Measurements from ENCODE around the gene CD46.
A peak's percentile ranks its signal among the peaks of the same experiment; 100 is the strongest.

The CD46 gene

GRCh38 chr1:207828046-207828445 is 76.2 kb downstream of the CD46 start:
- POLR2A ChIA-PET, result no interaction called here
- DNase-seq (ENCODE audit: extremely low spot score), result no peak
- TF ChIP-seq NFRKB (IDR thresholded peaks at IDR 0.05), result no peak
- TF ChIP-seq FOXK2 (IDR thresholded peaks at IDR 0.05), result no peak
- TF ChIP-seq CTBP1 (IDR thresholded peaks at IDR 0.05; ENCODE audit: borderline replicate concordance), result no peak
- TF ChIP-seq L3MBTL2 (conservative IDR thresholded peaks at IDR 0.05), result no peak
- no peak for TF ChIP-seq TARDBP (IDR thresholded peaks at IDR 0.05)
- TF ChIP-seq ELF4 (IDR thresholded peaks at IDR 0.05), result no peak
- TF ChIP-seq ZNF384 (IDR thresholded peaks at IDR 0.05), result no peak
- no peak for TF ChIP-seq ARNT (IDR thresholded peaks at IDR 0.05)
- no peak for TF ChIP-seq FOXA1 (IDR thresholded peaks at IDR 0.05)
- TF ChIP-seq SUZ12 (IDR thresholded peaks at IDR 0.05), result no peak
- TF ChIP-seq HDGF (IDR thresholded peaks at IDR 0.05; ENCODE audit: borderline replicate concordance), result no peak
- no peak for TF ChIP-seq FOXM1 (IDR thresholded peaks at IDR 0.05; ENCODE audit: borderline replicate concordance)
- TF ChIP-seq LEF1 (IDR thresholded peaks at IDR 0.05; ENCODE audit: borderline replicate concordance), result no peak
- no peak for TF ChIP-seq PKNOX1 (IDR thresholded peaks at IDR 0.05)
- TF ChIP-seq BHLHE40 (IDR thresholded peaks at IDR 0.05; ENCODE audit: borderline replicate concordance), result no peak
- CTCF ChIA-PET, result interaction anchor here (1.0 kb wide), 1 partner anchor 135 kb away, joined by 3 read pairs; no protein-coding TSS in a partner anchor

DNA sequence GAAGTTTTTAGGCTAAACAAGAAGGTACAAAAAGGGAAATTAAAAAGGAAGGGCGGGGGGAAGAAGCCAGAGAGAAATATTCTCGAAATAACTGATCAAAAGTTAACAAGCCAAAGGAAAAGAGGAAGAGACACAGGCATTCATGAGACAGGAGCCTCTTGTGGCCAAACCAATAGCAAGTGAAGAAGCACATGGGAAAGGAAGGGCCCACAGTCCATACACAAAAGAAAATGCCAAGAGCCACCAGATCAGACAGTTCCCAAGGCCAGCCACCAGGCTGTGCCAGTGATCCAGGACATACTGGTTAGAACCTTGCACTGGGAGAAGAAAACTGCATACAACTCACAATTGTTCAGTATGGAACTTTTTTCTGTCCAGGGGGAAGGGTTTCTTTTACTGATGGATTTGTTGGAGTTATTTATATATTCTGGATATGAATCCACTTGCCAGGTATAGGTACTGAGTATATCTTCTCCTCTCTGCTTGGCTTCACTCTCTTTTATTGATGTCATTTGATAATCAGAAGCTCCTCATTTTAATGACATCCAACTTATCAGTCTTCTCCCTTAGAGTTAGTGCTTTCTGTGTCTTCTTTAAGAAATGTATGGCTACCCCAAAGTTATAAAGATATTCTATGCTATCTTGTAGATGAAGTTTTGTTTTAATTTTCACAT is 76.8 kb downstream of the CD46 start:
- ChIA-PET POLR2A (interaction anchor here (1.4 kb wide), 1 partner anchor 40 kb away, joined by 3 read pairs; no protein-coding TSS in a partner anchor), CTCF (interaction anchor here (1.0 to 1.8 kb wide), 4 partner anchors 9 to 56 kb away, joined by 3 to 5 read pairs (median 4); no protein-coding TSS in a partner anchor)

DNA sequence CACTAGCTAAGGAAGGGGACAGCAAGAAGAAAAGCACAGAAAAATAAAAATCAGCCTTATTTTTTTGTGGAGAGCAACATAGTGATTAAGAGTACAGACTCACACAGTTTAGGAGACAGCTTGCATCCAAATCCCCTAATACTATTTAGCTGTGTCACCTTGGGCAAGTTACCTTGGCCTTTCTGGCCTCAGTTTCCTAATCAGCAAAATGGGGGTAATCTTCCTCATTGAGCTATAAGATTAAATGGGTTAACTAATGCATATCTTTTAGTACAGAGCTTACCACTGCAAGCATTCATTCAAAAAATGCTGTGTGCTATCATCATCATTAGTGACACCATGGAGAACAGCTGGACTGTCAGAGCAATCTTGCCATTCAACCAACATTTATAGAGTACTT is 77.7 kb downstream of the CD46 start:
- POLR2A ChIA-PET, result interaction anchor here (1.4 kb wide), 1 partner anchor 39 kb away, joined by 3 read pairs; no protein-coding TSS in a partner anchor
- CTCF ChIA-PET, result interaction anchor here (1.2 to 1.8 kb wide), 4 partner anchors 20 to 55 kb away, joined by 3 to 10 read pairs (median 5); no protein-coding TSS in a partner anchor
- no peak for DNase-seq (ENCODE audit: extremely low spot score)
- TF ChIP-seq PKNOX1 (IDR thresholded peaks at IDR 0.05) (no peak), CTBP1 (IDR thresholded peaks at IDR 0.05; ENCODE audit: borderline replicate concordance) (no peak), ZNF384 (IDR thresholded peaks at IDR 0.05) (no peak), TARDBP (IDR thresholded peaks at IDR 0.05) (no peak), BHLHE40 (IDR thresholded peaks at IDR 0.05; ENCODE audit: borderline replicate concordance) (no peak), SUZ12 (IDR thresholded peaks at IDR 0.05) (no peak), LEF1 (IDR thresholded peaks at IDR 0.05; ENCODE audit: borderline replicate concordance) (no peak)

More for the DNA sequence above, 76.8 kb downstream of the CD46 start:
- no peak for TF ChIP-seq FOXK2 (IDR thresholded peaks at IDR 0.05)
- TF ChIP-seq ZNF384 (IDR thresholded peaks at IDR 0.05), result no peak
- no peak for TF ChIP-seq FOXA1 (IDR thresholded peaks at IDR 0.05)
- TF ChIP-seq BHLHE40 (IDR thresholded peaks at IDR 0.05; ENCODE audit: borderline replicate concordance), result no peak
- TF ChIP-seq NFRKB (IDR thresholded peaks at IDR 0.05), result no peak
- TF ChIP-seq SUZ12 (IDR thresholded peaks at IDR 0.05), result no peak
- TF ChIP-seq TARDBP (IDR thresholded peaks at IDR 0.05), result no peak
- peak; percentile 80 for DNase-seq (ENCODE audit: extremely low spot score)

- ChIA-PET POLR2A (no interaction called here), CTCF (interaction anchor here (1.6 kb wide), 1 partner anchor 38 kb away, joined by 10 read pairs; no protein-coding TSS in a partner anchor)
- no peak for DNase-seq (ENCODE audit: extremely low spot score)
- TF ChIP-seq SUZ12 (IDR thresholded peaks at IDR 0.05), result no peak
- no peak for TF ChIP-seq BHLHE40 (IDR thresholded peaks at IDR 0.05; ENCODE audit: borderline replicate concordance)
- TF ChIP-seq FOXA1 (IDR thresholded peaks at IDR 0.05), result no peak
- TF ChIP-seq ZNF384 (IDR thresholded peaks at IDR 0.05), result no peak
- no peak for TF ChIP-seq ELF4 (IDR thresholded peaks at IDR 0.05)
- no peak for TF ChIP-seq SP1 (IDR thresholded peaks at IDR 0.05)
- no peak for TF ChIP-seq CTBP1 (IDR thresholded peaks at IDR 0.05; ENCODE audit: borderline replicate concordance)
- no peak for TF ChIP-seq FOXM1 (IDR thresholded peaks at IDR 0.05; ENCODE audit: borderline replicate concordance)
- no peak for TF ChIP-seq PKNOX1 (IDR thresholded peaks at IDR 0.05)
- TF ChIP-seq FOXK2 (IDR thresholded peaks at IDR 0.05), result no peak
- TF ChIP-seq TARDBP (IDR thresholded peaks at IDR 0.05), result no peak
- no peak for TF ChIP-seq HDGF (IDR thresholded peaks at IDR 0.05; ENCODE audit: borderline replicate concordance)
- no peak for TF ChIP-seq L3MBTL2 (conservative IDR thresholded peaks at IDR 0.05)
- TF ChIP-seq LEF1 (IDR thresholded peaks at IDR 0.05; ENCODE audit: borderline replicate concordance), result no peak
- TF ChIP-seq NFRKB (IDR thresholded peaks at IDR 0.05), result no peak
- TF ChIP-seq ARNT (IDR thresholded peaks at IDR 0.05), result no peak
These were observed 78.9 kb downstream of the CD46 start for GRCh38 chr1:207830788-207831187.

GRCh38 chr1:207831517-207832327 is 79.9 kb downstream of the CD46 start:
- TF ChIP-seq ELF4 (IDR thresholded peaks at IDR 0.05), result no peak
- no peak for TF ChIP-seq ARNT (IDR thresholded peaks at IDR 0.05)
- ChIA-PET CTCF (no interaction called here), POLR2A (no interaction called here)
- DNase-seq (ENCODE audit: extremely low spot score), result no peak

DNA sequence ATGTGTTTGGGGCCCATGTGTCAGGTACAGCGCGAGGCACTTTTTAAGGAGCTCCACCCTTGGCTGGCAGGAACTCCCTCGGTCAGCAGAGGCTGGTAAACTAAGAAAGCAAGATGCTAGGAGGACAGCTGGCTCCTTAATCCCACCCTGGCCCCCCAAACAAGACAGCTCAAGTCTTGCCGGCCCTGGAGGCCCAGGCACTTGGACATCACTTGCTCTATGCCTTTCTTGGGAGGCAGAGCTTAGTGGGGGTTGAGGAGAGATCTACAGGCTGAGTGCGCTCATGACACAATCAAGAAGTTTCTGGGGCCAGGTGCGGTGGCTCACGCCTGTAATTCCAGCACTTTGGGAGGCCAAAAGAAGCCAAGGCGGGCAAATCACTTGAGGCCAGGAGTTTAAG is 80.9 kb downstream of the CD46 start:
- DNase-seq (ENCODE audit: extremely low spot score), result no peak
- TF ChIP-seq FOXM1 (IDR thresholded peaks at IDR 0.05; ENCODE audit: borderline replicate concordance), result no peak
- no peak for TF ChIP-seq PKNOX1 (IDR thresholded peaks at IDR 0.05)
- TF ChIP-seq CTBP1 (IDR thresholded peaks at IDR 0.05; ENCODE audit: borderline replicate concordance), result no peak
- no peak for TF ChIP-seq BHLHE40 (IDR thresholded peaks at IDR 0.05; ENCODE audit: borderline replicate concordance)
- TF ChIP-seq SP1 (IDR thresholded peaks at IDR 0.05), result no peak
- no peak for TF ChIP-seq L3MBTL2 (conservative IDR thresholded peaks at IDR 0.05)
- TF ChIP-seq NFRKB (IDR thresholded peaks at IDR 0.05), result no peak
- no peak for TF ChIP-seq SUZ12 (IDR thresholded peaks at IDR 0.05)
- CTCF ChIA-PET, result no interaction called here
- POLR2A ChIA-PET, result no interaction called here

Data from HEK293T (cell line).